GM12878 (cell line): ENCODE data around the gene KRTAP2-1. TPM values are rescaled to one million over a fixed set of nuclear protein-coding genes. Genes with fewer than 3 reads are reported as not detected.

ENCODE experiments used
- BMI1 ChIP-seq: fragments of 450-650 bp; IDR thresholded peaks from 2 replicates; pipeline ENCODE4 v1.6.1; 2016; ENCODE audit warnings: mild to moderate bottlenecking, moderate library complexity, borderline replicate concordance
- ETV6 ChIP-seq, 2 experiments: fragments of 450-650 bp in 1 of 2; IDR thresholded peaks in 1 of 2; conservative IDR thresholded peaks in 1 of 2; 2 replicates each; pipeline ENCODE4 v1.6.1; 2014; ENCODE audit warnings: antibody characterized with exemption in 1 of 2, borderline replicate concordance in 1 of 2, low read depth in 1 of 2, mild to moderate bottlenecking in 1 of 2, moderate library complexity in 1 of 2
- MYC ChIP-seq: IDR thresholded peaks from 2 replicates; pipeline ENCODE4 v1.6.1; 2011; ENCODE audit warnings: mild to moderate bottlenecking, low read length, moderate library complexity, inconsistent platforms; ENCODE audit not compliant: insufficient read depth, insufficient replicate concordance, insufficient read length, severe bottlenecking
- NFIC ChIP-seq: IDR thresholded peaks from 2 replicates; pipeline ENCODE4 v1.6.1; 2012; ENCODE audit warnings: low read depth, mild to moderate bottlenecking, inconsistent platforms, low read length, moderate library complexity
- POLR2AphosphoS2 ChIP-seq: IDR thresholded peaks from 2 replicates; pipeline ENCODE4 v1.6.1; 2011; ENCODE audit warnings: low read depth, mild to moderate bottlenecking, low read length, improper control_type of control experiment, moderate library complexity
- SMAD1 ChIP-seq: fragments of 450-650 bp; IDR thresholded peaks from 2 replicates; pipeline ENCODE4 v1.6.1; 2018; ENCODE audit warnings: mild to moderate bottlenecking, low read depth; ENCODE audit not compliant: partially characterized antibody
- SRF ChIP-seq, 2 experiments: IDR thresholded peaks; 2 replicates each; pipeline ENCODE4 v1.6.1; 2011; ENCODE audit warnings: low read depth in 2 of 2, low read length in 2 of 2, mild to moderate bottlenecking in 1 of 2, moderate library complexity in 1 of 2
- polyA plus RNA-seq, 11 experiments: library from polyadenylated mRNA; depleted of rRNA in 4 of 11; unstranded in 6 of 11; stranded (reverse) in 5 of 11; fragments of >200 nt; fragmentation: Nextera tagmentation in 4 of 11; fragmentation: Illumina TruSeq in 1 of 11; extraction: Ambion mirVana in 4 of 11; extraction: Trizol in 1 of 11; gene quantifications; 1 replicate in 1 of 11; 2 replicates in 10 of 11; pipeline versions ENCODE4 v1.2.1 to v1.2.3, GENCODE V29; 2011 to 2016; ENCODE audit warnings: inconsistent platforms in 2 of 11, missing spikeins in 2 of 11, low read depth in 1 of 11
- total RNA-seq, 4 experiments: library from RNA; depleted of rRNA in 3 of 4; stranded (reverse); fragments of >200 nt in 3 of 4; fragmentation: Illumina TruSeq in 1 of 4; extraction: Trizol in 1 of 4; gene quantifications; 2 replicates each; pipeline versions ENCODE4 v1.2.1 to v1.2.3, GENCODE V29; 2013 to 2021
- TF ChIP-seq, protein P1 (sequence below): fragments of 450-650 bp; formaldehyde crosslinking; IDR thresholded peaks from 2 replicates; pipeline ENCODE4 v1.4.0; 2020; ENCODE audit warnings: mild to moderate bottlenecking, moderate library complexity
- TF ChIP-seq, protein P2 (sequence below): fragments of 450-650 bp; IDR thresholded peaks from 2 replicates; pipeline ENCODE4 v1.6.1; 2017; ENCODE audit warnings: mild to moderate bottlenecking, low read depth, inconsistent platforms; ENCODE audit not compliant: poor library complexity, severe bottlenecking

Gene KRTAP2-1
- total and polyA plus RNA-seq, 10 of the 15 experiments (the other 5 are each of a cell fraction or from before 2014, with no cell fraction given): not detected

DNA sequence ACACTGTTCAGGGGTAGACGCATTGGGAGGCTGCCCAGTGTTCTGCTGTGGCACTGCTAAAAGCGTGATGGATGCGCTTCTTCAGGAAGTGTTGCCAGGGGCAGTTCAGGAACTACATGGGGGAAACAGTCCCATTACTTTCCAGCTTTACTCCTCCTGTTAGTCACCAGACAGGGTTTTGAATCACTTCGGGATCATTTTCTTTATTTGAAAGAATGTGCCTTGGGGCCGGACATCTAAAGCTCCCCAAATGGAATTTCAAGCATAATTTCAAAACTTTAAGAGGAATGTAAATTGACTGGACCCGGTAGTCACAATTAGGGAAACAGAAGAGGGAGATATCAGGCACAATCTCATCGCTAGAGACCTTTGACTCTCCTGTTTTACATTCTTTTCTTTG lies 1.3 kb upstream of the KRTAP2-1 start (continued):
- TF ChIP-seq, protein P1, sequence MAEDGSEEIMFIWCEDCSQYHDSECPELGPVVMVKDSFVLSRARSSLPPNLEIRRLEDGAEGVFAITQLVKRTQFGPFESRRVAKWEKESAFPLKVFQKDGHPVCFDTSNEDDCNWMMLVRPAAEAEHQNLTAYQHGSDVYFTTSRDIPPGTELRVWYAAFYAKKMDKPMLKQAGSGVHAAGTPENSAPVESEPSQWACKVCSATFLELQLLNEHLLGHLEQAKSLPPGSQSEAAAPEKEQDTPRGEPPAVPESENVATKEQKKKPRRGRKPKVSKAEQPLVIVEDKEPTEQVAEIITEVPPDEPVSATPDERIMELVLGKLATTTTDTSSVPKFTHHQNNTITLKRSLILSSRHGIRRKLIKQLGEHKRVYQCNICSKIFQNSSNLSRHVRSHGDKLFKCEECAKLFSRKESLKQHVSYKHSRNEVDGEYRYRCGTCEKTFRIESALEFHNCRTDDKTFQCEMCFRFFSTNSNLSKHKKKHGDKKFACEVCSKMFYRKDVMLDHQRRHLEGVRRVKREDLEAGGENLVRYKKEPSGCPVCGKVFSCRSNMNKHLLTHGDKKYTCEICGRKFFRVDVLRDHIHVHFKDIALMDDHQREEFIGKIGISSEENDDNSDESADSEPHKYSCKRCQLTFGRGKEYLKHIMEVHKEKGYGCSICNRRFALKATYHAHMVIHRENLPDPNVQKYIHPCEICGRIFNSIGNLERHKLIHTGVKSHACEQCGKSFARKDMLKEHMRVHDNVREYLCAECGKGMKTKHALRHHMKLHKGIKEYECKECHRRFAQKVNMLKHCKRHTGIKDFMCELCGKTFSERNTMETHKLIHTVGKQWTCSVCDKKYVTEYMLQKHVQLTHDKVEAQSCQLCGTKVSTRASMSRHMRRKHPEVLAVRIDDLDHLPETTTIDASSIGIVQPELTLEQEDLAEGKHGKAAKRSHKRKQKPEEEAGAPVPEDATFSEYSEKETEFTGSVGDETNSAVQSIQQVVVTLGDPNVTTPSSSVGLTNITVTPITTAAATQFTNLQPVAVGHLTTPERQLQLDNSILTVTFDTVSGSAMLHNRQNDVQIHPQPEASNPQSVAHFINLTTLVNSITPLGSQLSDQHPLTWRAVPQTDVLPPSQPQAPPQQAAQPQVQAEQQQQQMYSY: no peak
- TF ChIP-seq MYC: no peak
- no peak for TF ChIP-seq ETV6 (conservative IDR thresholded peaks at IDR 0.05 in 1 of 2, IDR thresholded peaks at IDR 0.05 in 1 of 2; ENCODE audit: borderline replicate concordance in 1 of 2, low read depth in 1 of 2)
- no peak for TF ChIP-seq SMAD1
- no peak for TF ChIP-seq POLR2AphosphoS2
- no peak for TF ChIP-seq SRF (IDR thresholded peaks at IDR 0.05; ENCODE audit: low read depth in 2 of 2, low read length in 2 of 2)
- no peak for TF ChIP-seq NFIC
- TF ChIP-seq BMI1: no peak
- TF ChIP-seq, protein P2, sequence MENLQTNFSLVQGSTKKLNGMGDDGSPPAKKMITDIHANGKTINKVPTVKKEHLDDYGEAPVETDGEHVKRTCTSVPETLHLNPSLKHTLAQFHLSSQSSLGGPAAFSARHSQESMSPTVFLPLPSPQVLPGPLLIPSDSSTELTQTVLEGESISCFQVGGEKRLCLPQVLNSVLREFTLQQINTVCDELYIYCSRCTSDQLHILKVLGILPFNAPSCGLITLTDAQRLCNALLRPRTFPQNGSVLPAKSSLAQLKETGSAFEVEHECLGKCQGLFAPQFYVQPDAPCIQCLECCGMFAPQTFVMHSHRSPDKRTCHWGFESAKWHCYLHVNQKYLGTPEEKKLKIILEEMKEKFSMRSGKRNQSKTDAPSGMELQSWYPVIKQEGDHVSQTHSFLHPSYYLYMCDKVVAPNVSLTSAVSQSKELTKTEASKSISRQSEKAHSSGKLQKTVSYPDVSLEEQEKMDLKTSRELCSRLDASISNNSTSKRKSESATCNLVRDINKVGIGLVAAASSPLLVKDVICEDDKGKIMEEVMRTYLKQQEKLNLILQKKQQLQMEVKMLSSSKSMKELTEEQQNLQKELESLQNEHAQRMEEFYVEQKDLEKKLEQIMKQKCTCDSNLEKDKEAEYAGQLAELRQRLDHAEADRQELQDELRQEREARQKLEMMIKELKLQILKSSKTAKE: no peak
